Measurements from ENCODE around the gene KCTD1.
A peak's percentile ranks its signal among the peaks of the same experiment; 100 is the strongest.

Gene KCTD1

DNA sequence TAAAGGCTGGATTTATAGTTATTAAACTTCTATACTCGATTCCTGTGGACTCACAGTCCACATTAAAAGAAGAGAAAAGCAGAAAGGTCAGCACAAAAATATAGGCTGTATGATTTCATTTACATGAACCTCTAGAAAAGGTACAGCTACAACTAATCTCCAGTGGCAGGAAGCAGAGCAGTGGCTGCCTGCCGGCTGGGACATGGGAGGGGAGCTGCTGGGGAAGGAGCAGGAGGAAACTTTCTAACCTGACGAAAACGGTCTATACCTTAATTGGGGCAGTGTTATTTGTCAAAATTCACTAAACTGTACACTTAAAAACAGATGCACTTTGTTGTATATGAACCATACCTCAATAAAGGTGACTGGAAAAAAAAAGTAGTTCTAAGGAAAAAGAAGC is 26.7 kb downstream of the KCTD1 start:
- DNase-seq, result no peak

DNA sequence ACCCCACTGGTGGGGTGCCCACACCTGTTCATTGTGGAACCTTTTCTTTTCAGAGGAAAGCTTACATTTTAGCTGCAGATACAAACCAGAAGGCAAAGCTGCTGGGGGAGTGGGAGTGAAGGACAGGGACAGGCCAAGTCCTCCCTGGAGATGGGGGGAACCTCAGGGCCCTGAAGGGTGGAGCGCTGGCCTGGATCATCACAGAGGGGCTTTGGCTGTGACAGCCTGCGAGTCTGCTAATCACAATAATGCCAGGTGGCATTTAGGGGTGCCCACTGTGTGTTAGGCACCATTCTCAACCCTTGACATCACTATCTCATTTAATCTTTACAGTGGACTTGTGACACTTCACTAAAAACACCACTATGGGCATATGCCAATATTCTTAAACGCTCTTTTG is 27.4 kb downstream of the KCTD1 start:
- DNase-seq, result no peak

DNA sequence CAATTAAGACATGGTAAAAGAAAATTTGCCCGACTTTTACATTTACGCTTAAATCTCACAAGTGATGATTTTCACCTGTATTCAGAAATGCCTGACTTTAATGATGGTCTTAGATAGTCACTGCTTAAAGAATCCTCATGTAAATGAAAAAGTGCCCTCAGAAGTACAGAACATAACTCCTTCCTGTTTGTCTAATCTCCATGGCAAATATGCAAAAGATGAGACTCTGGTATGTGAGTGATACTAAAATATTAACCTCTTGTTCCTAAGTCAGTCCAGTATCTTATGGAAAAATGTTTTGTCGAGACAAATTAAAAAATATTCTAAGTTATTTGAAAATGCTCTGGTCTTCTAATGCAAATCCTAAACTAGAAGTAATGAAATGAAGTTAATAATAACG is 29.2 kb downstream of the KCTD1 start:
- DNase-seq, result no peak

DNA sequence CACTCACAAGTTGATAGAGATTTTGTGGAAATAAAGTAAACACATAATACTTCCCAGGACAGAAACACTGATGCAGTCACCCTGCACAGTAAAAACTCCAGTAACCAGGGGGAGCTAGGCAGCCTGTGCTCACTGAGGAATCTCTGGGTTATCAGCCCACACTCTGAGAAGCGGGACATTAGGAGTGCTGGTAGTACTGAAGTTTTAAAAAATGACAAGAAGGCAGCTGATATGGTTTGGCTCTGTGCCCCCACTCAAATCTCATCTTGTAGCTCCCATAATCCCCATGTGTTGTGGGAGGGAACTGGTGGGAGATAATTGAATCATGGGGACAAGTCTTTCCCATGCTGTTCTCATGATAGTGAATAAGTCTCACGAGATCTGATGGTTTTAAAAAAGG is 31.4 kb downstream of the KCTD1 start:
- DNase-seq, result no peak

DNA sequence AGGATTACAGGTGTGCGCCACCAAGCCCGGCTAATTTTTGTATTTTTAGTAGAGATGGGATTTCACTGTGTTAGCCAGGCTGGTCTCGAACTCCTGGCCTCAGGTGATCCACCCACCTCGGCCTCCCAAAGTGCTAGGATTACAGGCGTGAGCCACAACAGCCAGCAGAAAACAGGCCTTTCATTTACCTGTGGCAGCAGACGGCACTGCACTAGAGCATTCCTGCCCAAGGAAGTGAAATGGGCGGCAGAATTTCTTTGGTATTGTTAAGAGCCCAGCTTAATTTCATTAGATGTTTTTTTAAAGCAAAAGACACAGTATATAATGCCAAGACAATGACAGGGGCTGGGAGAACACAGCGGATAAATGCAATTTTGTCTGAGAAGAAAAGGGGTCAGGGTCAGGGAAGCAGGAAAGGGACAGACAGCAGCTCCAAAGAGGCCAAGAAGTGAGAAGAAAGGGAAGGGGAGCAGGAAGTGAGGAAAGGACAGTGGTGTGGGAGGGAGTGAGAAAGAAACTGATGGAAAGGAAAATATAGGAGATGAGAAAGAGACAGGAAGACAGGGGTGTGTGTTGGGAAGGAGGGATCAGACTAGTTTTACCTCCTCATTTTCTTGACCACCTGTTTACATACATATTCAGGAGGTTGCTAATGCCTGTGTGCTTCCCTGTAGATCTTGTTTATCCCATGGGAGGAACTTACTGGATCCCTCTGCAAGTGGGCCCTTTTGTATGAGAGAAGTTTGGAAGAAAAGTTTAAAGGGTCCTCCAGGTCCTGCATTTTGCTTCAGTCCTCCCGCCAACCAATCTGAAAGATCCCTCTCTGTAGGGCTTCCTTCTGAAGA is 32.5 kb downstream of the KCTD1 start:
- no peak for DNase-seq

DNA sequence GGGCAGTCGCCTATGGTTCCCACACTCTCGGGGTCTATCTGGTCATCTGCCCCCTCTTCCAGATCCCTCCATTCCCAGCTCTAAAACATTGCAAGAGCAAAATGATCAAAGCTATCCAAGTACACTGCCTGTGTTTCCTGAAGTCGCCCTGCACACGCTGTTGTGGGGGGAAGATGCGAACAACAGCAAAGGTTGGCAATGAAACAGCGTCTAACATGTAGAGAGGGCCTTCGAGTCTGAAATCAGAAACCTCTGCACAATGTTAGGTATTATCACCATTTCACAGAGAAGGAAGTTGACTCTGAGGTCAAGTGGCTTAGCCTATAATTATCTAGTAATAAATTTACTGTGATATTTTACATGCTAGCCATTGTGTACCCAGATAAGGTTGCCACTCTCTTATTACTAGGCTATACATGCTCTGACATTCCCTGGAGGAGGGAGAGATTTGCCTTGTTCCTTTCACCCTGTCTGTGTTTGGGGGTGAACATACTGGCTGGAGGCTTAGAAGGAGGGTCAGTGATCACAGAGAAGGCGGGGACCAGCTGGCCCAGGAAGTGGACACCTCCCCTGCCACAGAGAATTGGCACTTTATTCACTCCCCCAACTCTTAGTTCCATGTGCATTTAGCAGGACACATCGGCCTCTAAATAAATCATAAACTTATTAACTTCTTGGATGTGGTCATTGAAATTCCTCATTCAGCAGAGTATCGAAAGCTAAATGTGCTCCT is 36.8 kb downstream of the KCTD1 start:
- no peak for DNase-seq

DNA sequence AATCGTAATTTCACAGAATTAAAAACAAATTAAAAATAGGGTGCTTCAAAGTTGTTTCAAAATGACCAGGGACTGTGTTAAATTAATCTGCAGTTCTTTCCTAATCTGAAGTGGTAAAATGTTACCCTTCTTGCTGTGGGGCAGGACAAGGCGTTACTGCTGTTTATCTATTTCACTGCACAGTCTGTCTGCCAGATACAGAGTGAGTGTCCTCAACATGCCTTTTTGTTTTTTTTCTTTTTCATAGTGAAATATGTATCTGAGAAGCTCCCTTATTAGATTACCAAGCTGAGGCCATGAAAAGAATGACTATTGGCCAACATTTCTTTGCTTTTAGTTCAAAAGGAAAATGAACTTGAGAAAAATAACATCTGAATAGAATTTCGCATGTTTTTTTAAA is 38.0 kb downstream of the KCTD1 start:
- DNase-seq, result no peak

DNA sequence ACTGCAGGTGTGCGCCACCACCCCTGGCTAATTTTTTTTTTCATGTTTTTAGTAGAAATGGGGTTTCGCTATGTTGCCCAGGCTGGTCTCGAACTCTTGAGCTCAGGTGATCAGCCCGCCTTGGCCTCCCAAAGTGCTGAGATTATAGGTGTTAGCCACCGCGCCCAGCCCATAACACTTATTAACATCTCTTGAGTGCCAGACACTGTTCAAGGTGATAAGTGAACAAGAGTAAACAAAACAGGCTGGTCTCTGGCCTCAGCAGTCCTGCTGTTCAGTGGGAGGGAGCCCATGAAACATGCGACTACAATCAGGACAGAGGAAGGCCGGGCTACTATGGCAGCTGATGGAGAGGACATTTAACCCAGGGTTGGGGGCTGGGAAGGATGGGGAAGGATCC is 42.3 kb downstream of the KCTD1 start:
- no peak for DNase-seq

DNA sequence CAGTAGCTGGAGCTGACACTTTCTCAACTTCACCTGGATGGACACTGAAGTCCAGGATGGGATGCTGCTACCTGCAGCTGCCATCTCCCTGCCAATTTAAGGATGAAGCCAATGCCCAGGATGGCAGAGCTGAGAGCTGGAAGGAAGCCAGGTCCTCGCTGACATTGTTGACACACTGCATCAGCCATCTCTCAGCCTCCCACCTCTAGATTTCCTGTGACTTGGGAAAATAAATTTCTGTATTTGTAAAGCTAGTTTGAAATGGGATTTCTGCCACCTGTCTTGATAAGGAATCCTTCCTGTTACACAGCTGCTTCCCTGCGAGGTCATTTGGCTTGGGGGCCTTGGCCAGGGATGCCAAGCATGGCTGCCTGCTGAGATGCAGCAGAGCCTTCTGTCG is 43.5 kb downstream of the KCTD1 start:
- no peak for DNase-seq

DNA sequence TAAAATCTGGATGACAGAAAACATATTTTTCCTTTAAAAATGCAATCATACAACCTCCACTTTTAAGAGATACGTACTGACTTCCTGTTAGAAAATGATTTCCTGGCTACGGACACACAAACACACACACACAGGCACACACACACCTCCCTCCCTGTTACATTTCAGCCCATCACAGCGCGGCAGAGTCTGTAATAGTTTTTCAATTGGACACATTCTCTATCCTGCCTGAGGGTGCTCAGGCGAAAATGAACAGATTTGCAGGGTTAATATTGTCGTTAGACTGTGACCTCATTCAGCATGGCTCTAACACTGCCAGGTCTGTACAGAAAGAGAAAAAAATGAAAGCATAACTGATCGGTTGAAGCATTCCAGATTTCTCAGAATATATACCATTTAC is 45.0 kb downstream of the KCTD1 start:
- no peak for DNase-seq

DNA sequence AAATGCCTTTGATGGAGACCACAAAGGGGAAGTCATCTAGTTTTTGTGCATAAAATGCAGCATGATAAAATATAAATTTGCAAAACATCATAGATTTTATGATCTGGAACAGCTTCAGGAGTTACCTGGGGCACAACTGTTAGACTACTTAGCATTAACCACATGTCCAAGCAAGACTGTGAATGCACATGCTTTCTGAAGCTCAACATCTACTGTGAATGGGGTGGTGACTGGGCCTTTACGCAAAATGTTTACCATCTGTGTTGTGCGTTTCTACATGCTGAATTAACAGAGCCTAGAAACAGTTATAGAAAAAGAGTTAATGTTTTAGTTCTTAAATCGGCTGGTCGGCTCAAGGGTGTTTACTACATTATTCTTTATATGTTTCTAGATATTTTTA is 45.5 kb downstream of the KCTD1 start:
- DNase-seq, result no peak

DNA sequence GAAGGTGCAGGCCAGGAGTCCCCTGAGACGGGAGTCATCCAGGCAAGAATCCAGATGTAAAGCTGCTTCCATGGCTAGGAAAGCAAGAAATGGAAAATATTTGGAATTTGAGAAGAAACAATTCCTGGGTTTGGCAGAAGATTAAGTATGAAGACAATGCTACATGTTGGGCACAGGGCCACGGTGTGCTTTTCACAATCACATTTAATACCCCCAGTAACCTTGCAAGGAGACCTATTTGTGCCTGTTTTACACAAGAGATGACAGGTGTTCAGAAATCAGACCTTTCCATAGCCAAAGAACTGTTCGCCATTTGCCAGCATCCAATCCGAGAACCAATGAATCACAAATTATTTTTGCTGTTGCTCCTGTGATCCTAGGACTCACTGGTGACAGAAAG is 50.5 kb downstream of the KCTD1 start:
- DNase-seq, result no peak

DNA sequence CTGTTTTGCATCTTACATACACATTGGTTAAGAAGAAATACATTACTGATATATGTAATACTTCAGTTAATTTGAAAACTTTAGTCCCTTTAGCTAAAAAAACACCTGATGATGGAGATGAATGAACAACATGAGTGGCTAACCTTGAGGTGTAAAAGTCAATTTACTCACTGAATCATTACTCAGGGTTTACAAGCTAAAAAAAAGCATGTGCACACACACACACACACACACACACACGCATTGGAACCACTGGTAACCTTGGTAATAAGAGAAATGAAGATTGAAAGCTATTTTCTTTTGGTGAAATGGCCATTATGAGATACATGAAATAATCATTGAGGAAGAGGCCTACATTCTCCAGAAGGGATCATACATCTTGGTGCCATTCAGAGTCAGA is 51.8 kb downstream of the KCTD1 start:
- no peak for DNase-seq

DNA sequence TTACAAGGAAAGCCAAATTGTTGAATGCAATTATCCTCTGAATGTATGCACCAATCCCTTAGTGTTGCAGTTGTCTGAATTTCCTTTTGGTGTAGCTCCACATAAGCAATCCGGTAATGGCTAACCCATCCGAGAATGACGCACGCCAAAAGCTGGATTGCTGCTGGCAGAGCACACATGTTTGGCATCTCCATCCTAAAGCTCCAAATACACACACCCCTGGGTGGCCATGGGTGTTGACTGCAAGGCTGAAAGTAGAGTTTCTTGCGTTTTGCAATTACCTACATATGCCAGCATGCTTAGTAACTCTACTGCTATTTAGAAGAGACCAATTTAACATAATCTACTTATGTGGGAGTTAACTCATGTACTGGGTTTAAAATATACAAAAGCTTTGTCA is 53.1 kb downstream of the KCTD1 start:
- DNase-seq, result no peak

DNA sequence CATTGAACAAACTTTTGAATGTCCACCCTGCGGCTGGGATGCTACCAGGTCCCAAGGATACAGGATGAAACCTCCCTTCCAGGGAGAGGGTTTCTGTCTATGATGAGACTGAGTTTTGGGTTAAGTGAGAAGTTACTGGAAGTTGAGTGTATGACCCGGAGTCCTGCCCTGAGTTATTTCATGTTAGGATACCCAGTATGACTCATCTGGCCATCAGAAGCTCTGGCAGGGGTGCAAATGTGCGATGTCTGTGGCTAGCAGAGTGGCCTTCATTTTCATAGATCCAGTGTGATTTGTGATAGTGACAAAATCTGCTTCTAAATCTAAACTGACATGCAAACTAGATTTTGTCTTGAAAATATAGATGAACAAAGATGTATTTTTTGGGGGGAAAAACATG is 55.3 kb downstream of the KCTD1 start:
- no peak for DNase-seq

DNA sequence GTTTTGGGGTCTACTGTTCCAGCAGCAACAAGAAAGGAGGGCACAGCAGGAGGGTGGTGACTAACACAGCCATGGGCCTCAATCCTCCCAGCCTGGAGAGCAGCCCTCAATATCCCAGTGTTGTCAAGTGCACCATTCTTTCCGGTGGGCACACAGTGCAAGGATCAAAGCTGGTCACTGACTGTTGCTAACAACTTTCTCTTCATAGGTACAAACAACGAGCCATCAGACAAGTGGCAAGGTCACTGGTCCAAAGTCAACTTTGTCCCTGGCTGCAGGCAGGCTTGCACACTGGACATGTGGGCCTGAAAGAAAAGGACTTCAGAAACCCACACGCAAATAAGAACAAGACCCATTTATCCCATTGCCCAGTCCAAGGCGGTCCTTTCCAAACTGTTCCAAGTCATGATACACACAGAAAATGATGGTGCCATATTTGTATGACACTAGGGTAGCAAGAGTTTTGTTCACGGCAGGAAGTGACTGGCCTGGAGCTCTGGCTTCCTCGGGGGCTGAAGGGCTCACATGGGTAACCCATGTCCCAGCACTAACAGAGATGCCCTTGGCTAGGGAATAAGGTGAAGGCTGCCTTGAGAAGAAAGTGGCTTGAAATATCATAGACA is 57.0 kb downstream of the KCTD1 start:
- no peak for DNase-seq

DNA sequence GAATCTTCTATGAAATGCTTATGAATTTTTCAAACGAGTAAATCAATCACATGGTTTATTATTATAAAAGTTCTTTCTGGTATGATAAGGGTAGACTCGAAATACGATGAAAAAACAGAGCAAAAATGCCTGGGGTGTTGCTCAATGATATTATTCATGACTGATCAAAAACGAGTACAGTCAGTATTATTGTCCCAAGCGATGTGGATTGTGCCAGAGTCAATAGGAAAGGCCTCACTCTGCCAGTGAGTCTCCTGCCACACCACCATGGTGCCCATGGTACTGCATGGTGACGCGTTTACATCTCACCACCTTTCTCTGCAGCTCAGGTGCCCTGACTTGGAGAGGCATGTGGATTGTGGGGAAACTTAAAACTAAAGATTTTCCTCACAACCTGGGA is 58.5 kb downstream of the KCTD1 start:
- no peak for DNase-seq

DNA sequence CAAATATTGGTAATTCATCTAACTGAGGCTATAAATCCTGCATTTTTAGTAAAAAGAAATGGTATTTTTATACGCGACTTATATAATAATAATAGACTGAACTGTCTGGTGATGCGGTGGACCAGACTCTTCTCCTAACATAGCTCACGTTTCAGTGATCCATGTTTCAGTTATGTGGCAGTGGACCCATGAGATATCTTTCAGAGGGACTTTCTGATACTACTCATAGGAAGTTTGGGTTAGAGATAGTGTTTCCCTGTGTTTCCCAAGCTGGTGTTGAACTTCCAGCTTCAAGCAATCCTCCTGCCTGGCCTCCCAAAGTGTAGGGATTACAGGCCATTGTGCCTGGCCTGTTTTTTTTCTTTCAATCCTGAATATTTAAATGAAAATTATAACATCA is 59.2 kb downstream of the KCTD1 start:
- no peak for DNase-seq

DNA sequence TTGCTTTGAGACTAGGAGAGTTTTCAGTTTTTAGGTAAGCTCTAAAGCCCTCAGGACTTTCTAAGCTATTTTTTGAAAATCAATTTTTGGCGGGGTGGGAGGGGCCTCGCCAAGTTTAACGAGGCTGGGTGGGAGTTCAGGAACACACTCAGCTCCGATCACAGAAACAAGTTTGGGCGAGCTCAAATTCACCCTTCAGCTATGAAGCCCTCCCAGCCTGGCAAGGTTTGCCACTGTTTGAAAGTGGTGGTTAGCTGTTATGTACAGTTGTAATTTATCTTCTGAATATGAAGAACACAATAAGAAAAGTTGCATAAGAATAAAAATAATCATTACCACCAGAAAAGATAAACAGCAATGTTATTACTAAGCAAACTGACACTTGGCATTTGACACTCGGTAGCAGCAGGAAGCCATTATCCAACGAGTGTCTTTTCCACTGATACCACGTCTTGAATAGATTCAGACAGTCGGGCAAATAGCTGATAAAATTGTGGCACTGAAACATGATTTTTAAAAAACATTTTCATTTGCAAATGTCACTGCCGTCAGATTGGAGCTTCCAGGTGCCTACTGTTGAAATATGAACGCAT is 59.8 kb downstream of the KCTD1 start:
- no peak for DNase-seq

DNA sequence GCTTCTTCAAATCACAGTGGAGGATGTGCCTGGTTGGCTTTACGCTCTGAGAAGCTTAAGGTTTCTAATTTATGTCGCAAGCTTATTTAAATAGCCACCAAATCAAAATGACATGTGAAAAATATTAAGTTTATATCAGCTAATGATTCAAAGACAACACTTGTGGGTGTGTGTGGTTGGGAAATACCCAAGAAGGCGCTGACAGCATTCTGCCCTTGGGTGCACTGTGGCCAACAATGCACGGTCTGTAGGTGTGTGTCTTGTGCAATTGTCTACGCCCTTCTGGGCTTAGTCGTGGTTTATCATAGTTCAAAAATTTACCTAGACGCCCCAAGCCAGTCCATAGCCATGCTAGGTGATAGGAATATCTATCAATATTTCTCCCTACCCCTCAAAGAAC is 60.9 kb downstream of the KCTD1 start:
- DNase-seq, result peak in 1 of 2 experiments; percentile 19

DNA sequence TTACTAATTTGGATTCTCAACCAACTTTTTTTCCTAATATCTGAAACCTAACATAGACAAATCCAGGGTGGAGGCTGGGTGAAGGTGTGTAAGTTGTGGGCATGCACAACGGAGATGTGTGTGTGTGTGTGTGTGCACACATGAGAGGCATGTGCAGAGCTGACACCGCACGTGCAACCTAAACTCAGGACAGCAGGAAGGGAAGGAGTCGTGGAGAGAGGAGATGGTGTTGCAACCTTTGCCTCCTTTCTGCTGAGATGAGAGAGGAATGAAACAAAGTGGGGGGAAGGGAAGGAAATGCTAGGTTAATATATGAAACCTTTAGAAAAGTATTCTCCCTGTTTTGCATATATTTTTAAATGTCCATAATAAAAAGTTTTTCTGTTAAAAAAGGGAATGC is 64.7 kb downstream of the KCTD1 start:
- no peak for DNase-seq

DNA sequence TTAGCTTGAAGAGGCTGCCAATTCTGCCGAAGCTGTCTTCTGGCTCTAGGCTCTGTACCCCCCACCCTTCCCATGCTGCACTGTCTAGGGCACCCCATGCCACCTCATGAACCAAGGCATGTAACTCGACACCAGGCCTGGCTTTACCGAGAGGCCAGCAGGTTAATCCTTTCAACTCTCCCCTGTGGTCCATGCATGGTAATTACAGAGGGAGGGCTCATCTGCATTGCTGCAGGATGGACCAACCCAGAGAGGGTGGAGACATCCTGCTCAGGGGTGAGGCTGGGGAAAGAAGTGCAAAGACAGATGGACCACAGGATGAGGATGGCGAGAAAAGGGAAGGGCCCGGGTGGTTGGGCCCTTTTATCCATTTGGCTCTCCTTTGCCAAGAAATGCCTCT is 65.8 kb downstream of the KCTD1 start:
- no peak for DNase-seq

DNA sequence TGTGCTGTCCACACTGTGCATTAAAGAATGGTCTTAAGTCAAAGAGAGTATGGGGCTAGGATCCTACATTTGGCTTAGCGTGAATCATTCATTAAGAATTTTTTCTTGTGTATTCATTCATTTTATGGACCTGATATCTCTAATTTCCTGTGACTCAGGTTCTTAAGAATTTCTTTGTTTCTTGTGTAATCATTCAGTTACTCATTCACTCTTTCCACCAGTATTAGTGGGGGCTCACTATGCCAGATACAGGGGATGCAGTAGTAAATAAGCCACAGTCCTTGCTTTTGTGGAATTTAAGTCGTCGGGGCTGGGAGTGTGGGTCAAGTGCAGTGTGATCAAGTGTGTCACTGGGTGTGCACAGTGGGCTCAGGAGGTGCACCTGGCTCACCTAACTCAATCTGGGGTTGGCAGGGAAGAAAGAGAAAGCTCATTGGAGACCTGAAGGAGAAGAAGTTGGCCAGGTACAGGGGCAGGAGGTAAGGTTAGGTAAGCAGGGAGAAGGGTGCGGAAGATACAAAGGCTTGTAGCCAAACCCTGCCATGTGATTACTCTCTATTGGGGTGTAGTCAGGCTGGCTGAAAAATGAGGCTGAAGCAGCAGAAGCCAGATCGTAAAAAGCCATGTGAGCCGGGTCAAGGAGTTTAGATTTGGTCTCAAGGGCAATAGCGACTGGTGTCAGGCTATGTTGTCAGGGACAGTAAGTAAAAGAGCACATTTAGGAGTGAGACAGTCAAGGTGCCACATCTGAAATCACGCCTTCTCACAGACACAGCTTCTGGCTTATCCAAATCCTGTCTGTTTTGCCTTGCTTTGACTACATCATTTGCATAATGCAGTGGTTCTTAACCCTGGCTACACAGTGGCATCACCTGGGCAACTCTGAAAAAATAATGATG is 67.2 kb downstream of the KCTD1 start:
- no peak for DNase-seq
